CD4-positive, alpha-beta T cell treated with Interleukin-1 beta for 1 hour (primary cell): ENCODE data around the gene ALDH1L2.

Experiments
- DNase-seq, 2 donors: peaks; one replicate each; pipeline ENCODE4 v3.0.0-alpha.2; 2020 to 2022

The ALDH1L2 gene

GRCh38 chr12:104975587-104976343, 108.5 kb downstream of the ALDH1L2 start:
- DNase-seq: no peak

- DNase-seq: peak; percentile 24 to 75
Measured at GRCh38 chr12:104974626-104975290, 109.5 kb downstream of the ALDH1L2 start.

- no peak for DNase-seq
Measured at GRCh38 chr12:104973250-104973649, 111.0 kb downstream of the ALDH1L2 start.

- no peak for DNase-seq
Measured at GRCh38 chr12:104971306-104971705, 113.0 kb downstream of the ALDH1L2 start.
